GM21576 (cell line): Measurements from ENCODE around the gene ZMYND10.

Experiments used
- ATAC-seq: cut with Tn5 transposase; IDR thresholded peaks from one replicate; pipeline ENCODE4 v1.9.1; 2021; ENCODE audit warnings: mild to moderate bottlenecking, moderate library complexity; ENCODE audit not compliant: unreplicated experiment

Gene ZMYND10

DNA sequence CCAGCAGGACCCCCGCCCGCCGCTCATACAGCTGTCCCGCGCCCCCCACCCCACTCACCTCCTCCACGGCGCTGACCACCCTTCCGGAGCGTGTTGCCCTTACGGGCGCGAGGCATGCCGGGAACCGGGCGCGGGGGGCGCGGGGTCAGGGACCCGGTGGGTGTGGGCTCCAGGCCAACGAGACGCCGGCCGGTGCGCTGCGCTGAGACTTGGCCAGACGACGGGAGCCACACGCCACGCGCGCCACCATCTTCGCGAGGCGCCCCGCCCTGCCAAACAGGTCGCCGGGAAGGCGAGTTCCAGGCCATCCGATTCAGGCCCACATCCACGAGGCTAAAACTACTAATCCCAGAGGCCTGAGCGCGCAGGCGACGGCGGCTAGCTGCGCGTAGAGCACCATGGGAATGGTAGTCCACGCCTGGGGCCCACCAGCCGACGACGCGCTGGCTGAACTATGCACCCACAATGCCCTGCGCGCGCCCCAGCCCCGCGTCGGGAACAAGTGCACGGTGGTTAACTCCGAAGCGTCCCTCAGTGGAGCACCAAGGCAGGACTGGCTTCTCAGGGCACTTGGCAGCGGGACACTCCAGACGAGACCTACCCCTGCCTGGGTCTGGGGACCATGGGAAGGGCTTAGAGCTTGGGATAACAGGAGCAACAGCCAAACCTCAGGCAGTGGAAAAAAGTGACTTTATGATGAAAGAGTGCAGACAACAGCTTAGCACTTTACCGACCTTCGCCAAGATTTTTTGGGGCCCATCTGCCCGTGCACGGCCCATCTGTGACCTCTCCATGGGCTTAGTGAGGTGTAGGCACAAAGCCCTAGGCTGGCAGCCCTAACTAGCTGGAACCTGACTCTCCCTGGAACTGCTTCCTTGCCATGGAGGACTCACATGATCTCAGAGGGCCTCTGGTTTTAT lies 53.1 kb downstream of the ZMYND10 start, which contains the start of gene IFRD2:
IFRD2 (minus strand) TSS at position 271 of the 920 bp plus-strand sequence; CDS start at position 116, 155 bp downstream.
- peak; percentile 92 for ATAC-seq
